NCI-H460 (cell line): ENCODE results near the gene CTIF. TPM values are rescaled to one million over a fixed set of nuclear protein-coding genes. Genes with fewer than 3 reads are reported as not detected.

ENCODE experiments used
- DNase-seq: peaks from one replicate; pipeline ENCODE4 v3.0.0-alpha.2; 2016; ENCODE audit warnings: low read depth; ENCODE audit errors: extremely low read depth
- total RNA-seq: library from RNA; depleted of rRNA; stranded (reverse); fragments of >200 nt; shearing (Covaris generic); gene quantifications from 2 replicates; pipeline ENCODE4 v1.2.3, GENCODE V29; 2014

Gene CTIF
- total RNA-seq, 1 experiment from 2014 or later: 57.0 TPM

- DNase-seq: no peak
These were observed 242.5 kb downstream of the CTIF start for GRCh38 chr18:48781163-48781987.

- no peak for DNase-seq
These were observed 243.1 kb downstream of the CTIF start for GRCh38 chr18:48781988-48782363.

GRCh38 chr18:48782381-48782861 is 243.6 kb downstream of the CTIF start:
- DNase-seq: no peak

GRCh38 chr18:48783616-48784520 is 245.0 kb downstream of the CTIF start:
- DNase-seq: no peak

- DNase-seq: no peak
These were observed 245.8 kb downstream of the CTIF start for GRCh38 chr18:48784656-48785055.

GRCh38 chr18:48785091-48785614 is 246.3 kb downstream of the CTIF start:
- DNase-seq: no peak

- no peak for DNase-seq
These were observed 247.1 kb downstream of the CTIF start for GRCh38 chr18:48785736-48786454.

- DNase-seq: no peak
These were observed 247.8 kb downstream of the CTIF start for GRCh38 chr18:48786455-48787202.

GRCh38 chr18:48787203-48788151 is 248.6 kb downstream of the CTIF start:
- DNase-seq: no peak

GRCh38 chr18:48788373-48788772 is 249.5 kb downstream of the CTIF start:
- DNase-seq: no peak

GRCh38 chr18:48789259-48789812 is 250.5 kb downstream of the CTIF start:
- DNase-seq: no peak

- DNase-seq: no peak
These were observed 251.5 kb downstream of the CTIF start for GRCh38 chr18:48790226-48790863.

GRCh38 chr18:48790869-48791635 is 252.2 kb downstream of the CTIF start:
- DNase-seq: no peak

- DNase-seq: no peak
These were observed 252.8 kb downstream of the CTIF start for GRCh38 chr18:48791636-48792105.

- no peak for DNase-seq
These were observed 253.3 kb downstream of the CTIF start for GRCh38 chr18:48792141-48792540.

GRCh38 chr18:48792611-48793380 is 254.0 kb downstream of the CTIF start:
- no peak for DNase-seq
